Subcutaneous adipose tissue (tissue), 4 donors: ENCODE data around the gene CHSY3. TPM values are rescaled to one million over a fixed set of nuclear protein-coding genes. Genes with fewer than 3 reads are reported as not detected.

Experiments used
- CTCF ChIP-seq: fragments of 450-650 bp; IDR thresholded peaks from one replicate; pipeline ENCODE4 v1.5.1; 2016; ENCODE audit warnings: low read depth, mild to moderate bottlenecking, control low read depth, antibody characterized with exemption, moderate library complexity
- total RNA-seq, 4 donors: library from RNA; depleted of rRNA; stranded (reverse); fragments of >200 nt; gene quantifications; one replicate each; pipeline ENCODE4 v1.1.0, GENCODE V29; 2016

Gene CHSY3
- total RNA-seq, 4 donors from 2014 or later = 3.7 to 6.8 (median 5.9) TPM

GRCh38 chr5:130110328-130110727 is 206.1 kb downstream of the CHSY3 start:
- TF ChIP-seq CTCF = no peak

DNA sequence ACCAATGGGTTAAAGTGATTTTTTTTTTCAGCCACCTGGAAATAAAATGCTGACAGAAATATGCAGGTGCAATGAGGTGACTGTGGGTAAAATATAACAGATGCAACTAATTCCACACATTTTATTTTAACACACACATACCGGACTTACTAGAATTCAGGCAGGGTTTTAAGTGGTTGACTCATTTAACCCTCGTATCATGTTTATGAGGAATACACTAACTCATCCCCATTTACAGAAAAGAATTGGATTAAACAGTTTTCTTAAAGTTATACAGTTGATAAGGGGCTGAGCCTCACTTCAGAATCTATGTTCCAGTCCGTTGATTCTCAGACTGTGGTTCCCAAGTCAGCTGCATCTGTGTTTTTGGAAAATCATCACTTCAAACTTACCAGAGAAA is 207.5 kb downstream of the CHSY3 start:
- no peak for TF ChIP-seq CTCF

DNA sequence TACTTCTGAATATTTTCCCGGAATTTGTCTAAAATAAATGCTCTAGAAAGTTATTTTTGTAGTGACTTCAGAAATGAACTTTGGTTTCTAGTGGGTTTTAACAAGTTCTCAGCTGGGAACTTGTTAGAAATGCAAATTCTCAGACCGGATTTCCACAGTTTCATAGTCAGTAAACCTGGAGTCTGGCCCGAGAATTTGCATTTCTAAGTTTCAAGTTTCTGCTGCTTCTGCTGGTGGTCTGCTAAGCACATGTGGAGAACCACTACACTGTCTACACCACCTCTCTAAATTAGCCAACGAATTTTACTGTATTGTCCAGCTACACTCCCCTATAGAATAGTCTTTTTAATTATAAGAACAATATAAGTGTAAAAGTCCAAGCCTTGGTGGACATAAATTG is 208.0 kb downstream of the CHSY3 start:
- no peak for TF ChIP-seq CTCF

DNA sequence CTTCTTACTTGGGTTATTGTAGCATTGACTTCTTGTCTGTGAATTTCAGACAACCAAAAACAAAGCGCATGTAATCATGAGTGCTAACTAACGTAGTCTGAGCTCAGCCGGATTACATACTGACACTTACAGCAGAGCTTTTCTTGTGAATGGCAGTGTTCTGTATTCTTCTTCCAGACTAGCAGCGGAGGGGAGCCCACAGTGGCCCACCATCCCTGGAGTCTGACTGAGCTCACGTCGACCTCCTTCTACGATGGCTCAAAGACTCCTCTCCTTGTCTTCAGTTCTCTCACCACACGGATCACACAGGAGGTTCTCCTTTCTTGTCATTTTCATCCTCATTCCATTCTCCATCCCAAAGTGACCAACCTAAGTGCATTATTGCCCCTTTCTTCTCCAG is 211.4 kb downstream of the CHSY3 start:
- no peak for TF ChIP-seq CTCF

GRCh38 chr5:130116462-130116861 is 212.2 kb downstream of the CHSY3 start:
- no peak for TF ChIP-seq CTCF

DNA sequence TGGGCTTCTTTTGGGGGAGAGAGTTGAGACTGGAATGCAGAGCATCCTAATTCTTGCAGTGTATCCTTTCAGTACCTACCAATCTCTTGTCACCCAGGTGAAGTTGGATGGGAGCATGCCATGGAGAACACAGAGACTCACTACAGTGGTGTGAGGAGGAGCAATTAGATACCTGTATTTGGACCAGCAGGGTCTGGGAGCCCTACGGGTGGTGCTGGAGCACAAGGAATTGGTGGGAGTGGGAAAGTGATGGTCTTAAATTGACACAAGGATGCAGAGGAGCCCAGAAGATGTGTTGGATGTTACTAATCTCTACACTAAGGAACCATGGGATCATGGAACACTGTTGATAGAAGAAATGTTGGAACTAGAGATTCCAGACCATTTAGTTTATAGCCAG is 212.7 kb downstream of the CHSY3 start:
- no peak for TF ChIP-seq CTCF

DNA sequence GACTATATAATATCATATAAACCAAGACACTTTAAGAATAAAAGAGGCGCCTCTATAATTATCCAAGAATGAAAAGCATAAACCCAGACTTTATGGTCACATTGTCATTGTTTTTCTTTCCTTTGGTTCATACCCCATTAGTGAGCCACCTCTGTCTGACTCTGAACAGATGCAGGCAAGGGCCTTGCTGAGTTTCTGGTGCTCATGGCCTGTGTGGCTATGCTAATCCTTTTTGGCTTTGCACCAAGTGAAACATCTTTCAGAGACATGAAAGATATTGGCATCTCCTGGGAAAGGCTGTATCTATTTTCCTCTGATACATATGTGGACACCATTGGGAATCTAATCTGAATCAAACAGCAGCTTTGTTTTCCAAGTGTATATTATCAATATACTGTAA is 222.5 kb downstream of the CHSY3 start:
- no peak for TF ChIP-seq CTCF

DNA sequence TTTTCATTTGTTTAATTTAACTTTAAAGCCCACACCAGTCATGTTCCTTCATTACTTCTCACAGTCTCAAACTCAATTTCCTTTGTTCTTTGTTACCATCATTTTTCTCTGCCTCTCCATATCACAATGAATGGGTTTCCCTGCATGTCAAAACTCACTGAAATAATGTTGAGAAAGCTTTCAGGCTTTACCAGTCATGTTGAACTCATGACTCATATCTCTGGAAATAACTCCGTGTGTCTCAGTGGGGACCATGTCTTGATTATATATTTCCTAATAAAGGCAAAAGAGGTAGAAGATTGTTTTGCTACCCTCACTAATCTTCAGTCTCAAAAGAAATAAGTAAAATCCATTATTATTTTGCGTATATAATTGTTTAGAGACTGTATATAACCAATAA is 231.2 kb downstream of the CHSY3 start:
- TF ChIP-seq CTCF = no peak
